Measurements from ENCODE around the gene ITM2A.

ITM2A gene

GRCh38 chrX:79408623-79409322 is 41.6 kb upstream of the ITM2A start:
- no peak overlapping the region for H3K4me2 ChIP-seq (ENCODE audit: low read length)
- H4K20me1 ChIP-seq (ENCODE audit: insufficient read depth, low read length): no peaks in the 10 kb centered on the region
- no peak overlapping the region for H3K27ac ChIP-seq (ENCODE audit: low read depth, low read length, poor library complexity, severe bottlenecking)
- no peaks in the 10 kb centered on the region for H3K27me3 ChIP-seq (ENCODE audit: insufficient read depth, low read length)
- no peaks in the 10 kb centered on the region for H3K36me3 ChIP-seq (ENCODE audit: insufficient read depth, low read length)
- TF ChIP-seq, protein P1, sequence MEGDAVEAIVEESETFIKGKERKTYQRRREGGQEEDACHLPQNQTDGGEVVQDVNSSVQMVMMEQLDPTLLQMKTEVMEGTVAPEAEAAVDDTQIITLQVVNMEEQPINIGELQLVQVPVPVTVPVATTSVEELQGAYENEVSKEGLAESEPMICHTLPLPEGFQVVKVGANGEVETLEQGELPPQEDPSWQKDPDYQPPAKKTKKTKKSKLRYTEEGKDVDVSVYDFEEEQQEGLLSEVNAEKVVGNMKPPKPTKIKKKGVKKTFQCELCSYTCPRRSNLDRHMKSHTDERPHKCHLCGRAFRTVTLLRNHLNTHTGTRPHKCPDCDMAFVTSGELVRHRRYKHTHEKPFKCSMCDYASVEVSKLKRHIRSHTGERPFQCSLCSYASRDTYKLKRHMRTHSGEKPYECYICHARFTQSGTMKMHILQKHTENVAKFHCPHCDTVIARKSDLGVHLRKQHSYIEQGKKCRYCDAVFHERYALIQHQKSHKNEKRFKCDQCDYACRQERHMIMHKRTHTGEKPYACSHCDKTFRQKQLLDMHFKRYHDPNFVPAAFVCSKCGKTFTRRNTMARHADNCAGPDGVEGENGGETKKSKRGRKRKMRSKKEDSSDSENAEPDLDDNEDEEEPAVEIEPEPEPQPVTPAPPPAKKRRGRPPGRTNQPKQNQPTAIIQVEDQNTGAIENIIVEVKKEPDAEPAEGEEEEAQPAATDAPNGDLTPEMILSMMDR (IDR thresholded peaks at IDR 0.05; ENCODE audit: low read length): no peak
- no peak for TF ChIP-seq EZH2 (IDR thresholded peaks at IDR 0.05; ENCODE audit: borderline replicate concordance, low read length)
- H3K9ac ChIP-seq (ENCODE audit: low read length): no peak overlapping the region
- no peaks in the 10 kb centered on the region for H3F3A ChIP-seq (ENCODE audit: insufficient read depth, low read length)
- H3K79me2 ChIP-seq (ENCODE audit: insufficient read depth, low read length): no peaks in the 10 kb centered on the region
- no peaks in the 10 kb centered on the region for H3K9me3 ChIP-seq (ENCODE audit: low read length)
- H3K4me1 ChIP-seq (ENCODE audit: insufficient read depth, low read length, severe bottlenecking): peaks cover 12% of the 10 kb centered on the region
- H3K9me2 ChIP-seq (ENCODE audit: low read depth, low read length): no peaks in the 10 kb centered on the region
- no peak overlapping the region for H3K4me3 ChIP-seq (ENCODE audit: low read depth, low read length, poor library complexity, severe bottlenecking)
- no peak overlapping the region for H2AFZ ChIP-seq (ENCODE audit: low read length)

- no peaks in the 10 kb centered on the region for H3K9me3 ChIP-seq (ENCODE audit: low read length)
- no peaks in the 10 kb centered on the region for H3K4me1 ChIP-seq (ENCODE audit: insufficient read depth, low read length, severe bottlenecking)
- H3K4me2 ChIP-seq (ENCODE audit: low read length): no peak overlapping the region
- H4K20me1 ChIP-seq (ENCODE audit: insufficient read depth, low read length): no peaks in the 10 kb centered on the region
- no peak overlapping the region for H2AFZ ChIP-seq (ENCODE audit: low read length)
- no peaks in the 10 kb centered on the region for H3K9me2 ChIP-seq (ENCODE audit: low read depth, low read length)
- no peaks in the 10 kb centered on the region for H3K27me3 ChIP-seq (ENCODE audit: insufficient read depth, low read length)
- no peaks in the 10 kb centered on the region for H3F3A ChIP-seq (ENCODE audit: insufficient read depth, low read length)
- H3K27ac ChIP-seq (ENCODE audit: low read depth, low read length, poor library complexity, severe bottlenecking): no peak overlapping the region
- H3K79me2 ChIP-seq (ENCODE audit: insufficient read depth, low read length): no peaks in the 10 kb centered on the region
- TF ChIP-seq EZH2 (IDR thresholded peaks at IDR 0.05; ENCODE audit: borderline replicate concordance, low read length): no peak
- TF ChIP-seq, protein P1 (IDR thresholded peaks at IDR 0.05; ENCODE audit: low read length): no peak
- H3K36me3 ChIP-seq (ENCODE audit: insufficient read depth, low read length): no peaks in the 10 kb centered on the region
- no peak overlapping the region for H3K9ac ChIP-seq (ENCODE audit: low read length)
- no peak overlapping the region for H3K4me3 ChIP-seq (ENCODE audit: low read depth, low read length, poor library complexity, severe bottlenecking)
These were observed 33.5 kb upstream of the ITM2A start for GRCh38 chrX:79400623-79401022.

DNA sequence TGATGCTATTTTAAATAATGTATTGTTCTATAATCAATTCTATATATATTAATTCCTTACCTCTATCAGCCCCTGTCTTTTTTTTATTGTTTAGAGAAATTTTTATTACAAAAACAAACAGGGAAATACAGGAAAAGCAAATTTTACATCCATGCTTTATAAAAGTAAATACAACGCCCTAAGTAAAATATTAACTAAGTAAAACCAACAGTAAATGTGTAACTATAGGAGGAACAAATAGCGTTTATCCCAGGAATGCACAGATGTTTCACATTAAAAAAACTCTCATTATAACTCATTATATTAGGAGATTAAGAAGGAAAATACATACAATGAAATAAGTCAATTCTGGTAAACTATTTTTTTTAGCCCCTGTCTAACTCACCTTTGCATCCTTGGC is 8.2 kb upstream of the ITM2A start:
- TF ChIP-seq, protein P1 (IDR thresholded peaks at IDR 0.05; ENCODE audit: low read length): no peak
- no peak for TF ChIP-seq EZH2 (IDR thresholded peaks at IDR 0.05; ENCODE audit: borderline replicate concordance, low read length)
- Histone ChIP-seq H3K4me3 (ENCODE audit: low read depth, low read length, poor library complexity, severe bottlenecking) (no peak overlapping the region), H3K4me1 (ENCODE audit: insufficient read depth, low read length, severe bottlenecking) (no peaks in the 10 kb centered on the region), H3K36me3 (ENCODE audit: insufficient read depth, low read length) (no peaks in the 10 kb centered on the region), H3K79me2 (ENCODE audit: insufficient read depth, low read length) (no peaks in the 10 kb centered on the region), H2AFZ (ENCODE audit: low read length) (no peak overlapping the region), H4K20me1 (ENCODE audit: insufficient read depth, low read length) (no peaks in the 10 kb centered on the region), H3F3A (ENCODE audit: insufficient read depth, low read length) (no peaks in the 10 kb centered on the region), H3K4me2 (ENCODE audit: low read length) (no peak overlapping the region), H3K9me3 (ENCODE audit: low read length) (no peaks in the 10 kb centered on the region), H3K27me3 (ENCODE audit: insufficient read depth, low read length) (no peaks in the 10 kb centered on the region), H3K9ac (ENCODE audit: low read length) (no peak overlapping the region), H3K27ac (ENCODE audit: low read depth, low read length, poor library complexity, severe bottlenecking) (no peak overlapping the region), H3K9me2 (ENCODE audit: low read depth, low read length) (no peaks in the 10 kb centered on the region)

All from OCI-LY1 (cell line).